ENCODE measurements around the gene LHFPL3.
A peak's percentile ranks its signal among the peaks of the same experiment; 100 is the strongest.

LHFPL3 gene

GRCh38 chr7:104883248-104883717 is 554.9 kb downstream of the LHFPL3 start:
- H3K9me3 Mint-ChIP-seq, result peaks cover 50% of the 10 kb centered on the region
- no peaks in the 10 kb centered on the region for H3K36me3 Mint-ChIP-seq (ENCODE audit: low read depth)
- H3K4me3 Mint-ChIP-seq, result no peak overlapping the region
- no peak overlapping the region for H3K27ac Mint-ChIP-seq
- H3K27me3 Mint-ChIP-seq (ENCODE audit: low read depth, poor library complexity), result peaks cover 9% of the 10 kb centered on the region
- no peak for TF ChIP-seq CTCF (IDR thresholded peaks at IDR 0.05)
- no peak for DNase-seq
- H3K4me1 Mint-ChIP-seq, result peaks cover 25% of the 10 kb centered on the region

GRCh38 chr7:104883718-104884452 is 555.5 kb downstream of the LHFPL3 start:
- Mint-ChIP-seq H3K36me3 (ENCODE audit: low read depth) (no peaks in the 10 kb centered on the region), H3K9me3 (peaks cover 44% of the 10 kb centered on the region), H3K4me1 (peaks cover 25% of the 10 kb centered on the region), H3K27me3 (ENCODE audit: low read depth, poor library complexity) (peaks cover 9% of the 10 kb centered on the region), H3K4me3 (no peak overlapping the region), H3K27ac (no peak overlapping the region)
- TF ChIP-seq CTCF (IDR thresholded peaks at IDR 0.05), result peak; percentile 83
- DNase-seq, result peak; percentile 85

GRCh38 chr7:104886651-104887050 is 558.2 kb downstream of the LHFPL3 start:
- Mint-ChIP-seq H3K27ac (no peak overlapping the region), H3K36me3 (ENCODE audit: low read depth) (no peaks in the 10 kb centered on the region), H3K27me3 (ENCODE audit: low read depth, poor library complexity) (peaks cover 6% of the 10 kb centered on the region), H3K9me3 (peaks cover 18% of the 10 kb centered on the region), H3K4me3 (no peak overlapping the region), H3K4me1 (peaks cover 25% of the 10 kb centered on the region)
- no peak for TF ChIP-seq CTCF (IDR thresholded peaks at IDR 0.05)
- DNase-seq, result no peak

- no peak for TF ChIP-seq CTCF (IDR thresholded peaks at IDR 0.05)
- peaks cover 4% of the 10 kb centered on the region for H3K27me3 Mint-ChIP-seq (ENCODE audit: low read depth, poor library complexity)
- H3K4me3 Mint-ChIP-seq, result no peak overlapping the region
- H3K4me1 Mint-ChIP-seq, result peaks cover 3% of the 10 kb centered on the region
- H3K36me3 Mint-ChIP-seq (ENCODE audit: low read depth), result no peaks in the 10 kb centered on the region
- H3K27ac Mint-ChIP-seq, result no peak overlapping the region
- peaks cover 4% of the 10 kb centered on the region for H3K9me3 Mint-ChIP-seq
- no peak for DNase-seq
Observed at GRCh38 chr7:104890216-104890615, 561.8 kb downstream of the LHFPL3 start.

GRCh38 chr7:104891949-104892348 is 563.5 kb downstream of the LHFPL3 start:
- no peaks in the 10 kb centered on the region for H3K9me3 Mint-ChIP-seq
- DNase-seq, result no peak
- no peak for TF ChIP-seq CTCF (IDR thresholded peaks at IDR 0.05)
- no peaks in the 10 kb centered on the region for H3K36me3 Mint-ChIP-seq (ENCODE audit: low read depth)
- H3K4me1 Mint-ChIP-seq, result peaks cover 3% of the 10 kb centered on the region
- H3K27me3 Mint-ChIP-seq (ENCODE audit: low read depth, poor library complexity), result no peaks in the 10 kb centered on the region
- H3K4me3 Mint-ChIP-seq, result no peak overlapping the region
- H3K27ac Mint-ChIP-seq, result no peak overlapping the region

- Mint-ChIP-seq H3K4me1 (peaks cover 7% of the 10 kb centered on the region), H3K4me3 (no peak overlapping the region), H3K36me3 (ENCODE audit: low read depth) (no peaks in the 10 kb centered on the region), H3K9me3 (no peaks in the 10 kb centered on the region), H3K27ac (no peak overlapping the region), H3K27me3 (ENCODE audit: low read depth, poor library complexity) (no peaks in the 10 kb centered on the region)
- TF ChIP-seq CTCF (IDR thresholded peaks at IDR 0.05), result no peak
- no peak for DNase-seq
Observed at GRCh38 chr7:104894314-104894713, 565.9 kb downstream of the LHFPL3 start.
